ENCODE measurements around the gene EIF4B.

DNA sequence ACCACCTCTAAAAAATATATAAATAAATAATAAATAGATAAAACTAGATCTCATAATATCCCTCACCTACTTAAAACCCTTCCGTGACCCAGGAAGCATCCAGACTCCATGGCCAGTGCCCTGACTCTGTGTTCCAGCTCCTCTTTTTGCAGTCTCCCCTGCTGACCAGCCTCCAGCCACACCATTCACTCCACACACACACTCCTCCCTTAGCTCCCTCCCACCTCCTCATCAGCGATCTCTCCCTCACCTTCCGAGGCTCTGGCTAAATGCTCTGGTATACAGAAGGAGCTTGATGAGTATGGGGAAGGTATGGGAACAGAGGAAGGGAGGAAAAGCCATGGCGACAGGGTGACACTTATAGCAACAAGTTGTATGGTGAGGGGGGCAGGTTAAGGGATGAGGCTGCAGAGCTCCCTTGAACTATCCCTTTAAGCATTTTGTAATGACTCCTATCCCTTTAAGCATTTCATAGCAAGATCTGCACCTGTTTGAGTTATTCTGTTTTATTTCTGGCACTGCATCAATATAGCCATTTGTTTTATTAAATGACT, 26.1 kb upstream of the EIF4B start:
- no peak for TF ChIP-seq CTCF (IDR thresholded peaks at IDR 0.05)
- TF ChIP-seq ZFX (IDR thresholded peaks at IDR 0.05; ENCODE audit: borderline replicate concordance): no peak

All from 22Rv1 (cell line).